GM18508 (cell line): Measurements from ENCODE around the gene SLC2A13.
A peak's percentile ranks its signal among the peaks of the same experiment; 100 is the strongest.
"Not testable (repeated sequence)": the region's sequence is repeated elsewhere in the genome, so short reads cannot be mapped to it uniquely, and the experiment has no call there.

Experiments
- ATAC-seq: cut with Tn5 transposase; IDR thresholded peaks from one replicate; pipeline ENCODE4 v1.9.1; 2021; ENCODE audit warnings: moderate number of reproducible peaks; ENCODE audit not compliant: insufficient read depth, unreplicated experiment

The SLC2A13 gene

DNA sequence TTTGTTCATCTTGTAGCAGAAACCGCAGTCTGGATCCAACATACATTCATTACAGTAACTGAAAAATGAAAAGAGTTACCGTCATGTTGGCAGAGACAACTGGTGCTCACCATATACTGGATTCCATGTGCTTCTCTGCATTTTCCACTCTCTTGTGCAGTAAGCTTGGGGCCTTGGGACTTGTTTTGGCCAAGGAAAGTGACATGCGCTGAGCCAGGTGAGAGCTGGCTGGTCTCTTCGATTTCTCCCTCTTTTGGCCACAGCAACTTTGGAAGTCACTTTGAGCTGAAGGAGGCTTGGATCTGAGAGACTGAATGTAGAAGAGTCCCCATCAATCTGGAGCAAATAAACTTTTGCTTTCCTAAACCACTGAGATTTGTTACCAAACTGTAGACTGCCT, 275.7 kb downstream of the SLC2A13 start:
- ATAC-seq: no peak

DNA sequence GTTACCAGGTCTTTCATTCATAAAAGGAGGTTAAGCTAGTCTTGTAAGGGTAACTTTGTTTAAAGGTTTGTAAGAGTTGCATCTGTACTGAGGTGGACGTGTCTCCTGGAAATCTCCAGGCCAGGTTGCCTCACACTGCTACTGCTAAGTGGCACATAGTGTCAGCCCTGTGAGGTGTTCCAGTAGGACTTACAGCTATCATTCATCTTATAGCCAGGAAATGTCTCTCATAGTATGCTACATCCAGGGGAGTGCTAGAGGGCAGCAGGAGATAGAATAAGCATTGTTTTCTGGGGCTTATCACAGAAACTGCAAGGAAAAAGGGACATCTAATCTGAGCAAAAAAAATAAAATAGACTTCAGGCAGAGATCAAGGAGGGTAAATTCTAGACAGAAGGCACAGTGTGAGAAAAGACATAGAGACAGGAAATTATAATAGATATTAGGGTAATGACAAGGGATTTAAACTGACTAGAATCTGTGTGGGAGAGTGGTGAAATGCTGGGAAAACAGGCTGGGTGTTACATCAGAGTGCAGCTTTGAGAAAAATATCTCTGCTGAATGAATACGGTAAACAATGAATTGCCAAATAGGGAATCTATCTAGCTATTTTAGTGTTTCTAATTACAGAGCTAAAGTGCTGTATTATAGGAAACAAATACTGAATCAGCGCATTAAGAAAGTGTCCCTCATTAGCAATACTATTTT, 281.2 kb downstream of the SLC2A13 start:
- no peak for ATAC-seq

GRCh38 chr12:39816671-39817185, 289.2 kb downstream of the SLC2A13 start:
- no peak for ATAC-seq

DNA sequence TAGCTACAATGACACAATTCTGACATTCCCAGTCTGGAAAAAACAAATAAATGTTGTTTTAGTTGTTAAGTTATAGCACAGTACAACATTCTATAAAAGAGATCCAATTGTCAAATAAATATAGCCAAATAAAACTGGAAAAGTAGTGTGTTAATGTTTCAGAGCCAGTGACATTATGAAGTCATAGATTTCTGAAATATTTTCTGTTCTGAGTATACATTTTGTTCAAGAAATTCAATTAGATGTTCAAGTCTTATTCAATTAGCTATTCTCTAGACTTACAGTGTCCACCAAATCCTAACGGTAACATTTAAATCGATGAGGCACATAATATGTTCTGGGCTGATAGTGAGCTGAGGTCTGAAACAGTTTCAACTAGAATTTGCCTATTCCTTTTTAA, 290.1 kb downstream of the SLC2A13 start:
- no peak for ATAC-seq

DNA sequence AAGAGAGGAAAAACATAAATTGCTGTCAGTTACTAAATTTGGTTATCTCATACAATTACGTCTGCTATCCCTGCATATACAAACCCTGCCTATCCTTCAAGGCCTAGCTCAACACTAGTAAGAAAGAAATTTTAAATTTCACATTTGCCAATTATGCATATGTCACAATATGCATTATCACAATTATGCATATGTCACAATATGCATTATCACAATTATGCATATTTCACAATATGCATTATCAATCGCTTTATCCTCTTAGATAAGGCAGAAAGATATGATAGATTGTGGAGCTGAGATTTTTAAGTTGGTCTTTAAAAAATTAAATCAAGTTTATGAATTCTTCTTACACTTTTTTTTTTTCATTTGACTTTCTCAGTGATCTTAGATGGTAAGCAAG, 291.3 kb downstream of the SLC2A13 start:
- ATAC-seq: no peak

DNA sequence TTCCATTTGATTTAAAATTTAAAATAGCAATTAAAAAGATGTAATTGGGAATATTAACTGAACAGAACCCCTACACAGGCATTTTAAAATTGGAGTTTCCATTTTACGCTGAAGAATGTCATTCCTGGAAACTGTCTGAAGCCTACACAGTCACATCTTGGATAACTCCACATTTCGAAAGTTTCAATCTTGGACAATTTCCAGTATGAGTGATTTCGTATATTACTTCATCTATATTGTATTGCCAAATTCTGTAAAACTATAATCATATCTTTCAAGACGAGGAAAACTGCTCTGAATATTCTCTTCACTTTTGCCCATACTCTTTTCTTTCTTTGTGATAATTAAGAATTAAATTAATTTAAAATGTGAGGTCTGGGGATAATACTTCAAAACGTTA, 292.1 kb downstream of the SLC2A13 start:
- no peak for ATAC-seq

DNA sequence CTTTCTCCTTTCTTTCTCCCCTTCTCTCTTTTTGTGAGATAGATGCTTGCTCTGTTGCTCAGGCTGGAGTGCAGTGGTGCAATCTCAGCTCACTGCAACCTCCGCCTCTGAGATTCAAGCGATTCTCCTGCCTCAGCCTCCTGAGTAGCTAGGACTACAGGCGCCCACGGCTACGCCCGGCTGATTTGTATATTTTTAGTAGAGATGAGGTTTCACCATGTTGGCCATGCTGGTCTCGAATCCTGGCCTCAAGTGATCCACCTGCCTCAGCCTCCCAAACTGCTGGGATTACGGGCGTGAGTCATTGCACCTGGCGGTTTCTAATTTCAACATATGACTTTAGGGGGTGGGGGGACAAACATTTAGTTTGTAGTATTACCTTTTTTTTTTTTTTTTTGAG, 293.4 kb downstream of the SLC2A13 start:
- not testable (repeated sequence) for ATAC-seq

DNA sequence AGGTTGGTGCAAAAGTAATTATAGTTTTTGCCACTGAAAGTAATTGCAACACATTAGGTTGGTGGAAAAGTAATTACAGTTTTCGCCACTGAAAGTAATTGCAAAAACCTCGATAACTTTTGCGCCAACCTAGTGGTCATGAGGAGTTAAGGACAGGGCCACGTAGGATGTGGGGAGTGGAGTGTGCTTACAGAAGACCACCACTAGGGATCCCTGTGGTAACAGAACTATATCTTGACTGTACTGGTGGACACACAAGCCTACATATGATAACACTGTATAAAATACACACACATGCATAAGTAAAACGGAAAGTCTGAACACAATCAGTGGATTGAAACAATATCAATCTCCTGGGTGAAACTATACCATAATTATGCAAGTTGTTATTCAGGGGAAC, 298.8 kb downstream of the SLC2A13 start:
- peak; percentile 50 for ATAC-seq

GRCh38 chr12:39805651-39806050, 300.2 kb downstream of the SLC2A13 start:
- no peak for ATAC-seq

- ATAC-seq: no peak
Observed at GRCh38 chr12:39804898-39805297, 301.0 kb downstream of the SLC2A13 start.

- ATAC-seq: no peak
Observed at GRCh38 chr12:39804479-39804878, 301.4 kb downstream of the SLC2A13 start.

- no peak for ATAC-seq
Observed at GRCh38 chr12:39803151-39803550, 302.7 kb downstream of the SLC2A13 start.

DNA sequence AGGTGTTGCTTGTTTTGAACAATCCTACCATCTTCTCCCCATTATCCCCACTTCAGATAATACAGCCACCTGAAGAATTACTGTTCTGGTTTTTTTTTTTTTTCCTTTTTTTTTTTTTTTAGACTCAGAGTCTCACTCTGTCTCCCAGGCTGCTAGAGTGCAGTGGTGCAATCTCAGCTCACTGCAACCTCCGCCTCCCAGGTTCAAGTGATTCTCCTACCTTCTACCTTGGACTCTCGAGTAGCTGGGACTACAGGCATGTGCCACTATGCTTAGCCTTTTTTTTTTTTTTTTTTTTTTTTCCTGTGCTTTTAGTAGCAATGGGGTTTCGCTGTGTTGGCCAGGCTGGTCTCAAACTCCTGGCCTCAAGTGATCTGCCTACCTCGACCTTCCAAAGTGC, 306.9 kb downstream of the SLC2A13 start:
- no peak for ATAC-seq

GRCh38 chr12:39798429-39798828, 307.5 kb downstream of the SLC2A13 start:
- ATAC-seq: no peak

DNA sequence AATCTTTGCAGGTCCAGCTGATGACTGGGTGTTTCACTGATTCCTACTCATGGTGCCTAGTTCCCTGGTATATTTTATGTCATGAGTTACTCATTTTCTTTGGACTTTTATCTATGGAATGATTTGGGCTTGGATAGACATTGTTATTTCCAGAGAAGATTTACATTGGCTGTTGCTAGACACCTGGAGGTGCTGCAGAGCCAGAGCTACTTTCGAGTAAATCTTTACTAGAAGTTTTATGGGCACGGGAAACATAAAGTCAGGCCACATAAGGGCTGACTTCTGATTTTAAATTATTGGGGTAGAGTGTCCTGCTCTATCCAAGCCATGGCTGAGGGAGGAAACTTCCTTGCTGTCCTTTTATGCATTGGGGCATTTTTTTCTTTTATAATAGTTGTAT, 310.4 kb downstream of the SLC2A13 start:
- ATAC-seq: no peak

DNA sequence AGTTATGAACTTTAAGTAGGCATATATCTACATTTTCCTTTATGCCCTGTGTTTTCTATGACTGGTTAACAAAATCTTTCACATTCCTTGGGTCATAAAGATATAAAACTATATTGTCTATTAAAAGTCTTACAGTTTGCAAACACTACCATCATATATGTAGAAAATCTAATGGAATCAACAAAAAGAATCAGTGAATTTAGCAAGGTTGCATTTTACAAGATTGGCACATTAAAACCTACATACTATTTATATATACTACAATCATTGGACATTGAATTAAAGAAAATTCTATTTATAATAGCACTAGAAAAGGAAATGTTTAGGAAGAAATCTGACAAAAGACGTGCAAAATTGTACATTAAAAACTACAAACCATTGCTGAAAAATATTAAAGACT, 312.9 kb downstream of the SLC2A13 start:
- ATAC-seq: no peak

DNA sequence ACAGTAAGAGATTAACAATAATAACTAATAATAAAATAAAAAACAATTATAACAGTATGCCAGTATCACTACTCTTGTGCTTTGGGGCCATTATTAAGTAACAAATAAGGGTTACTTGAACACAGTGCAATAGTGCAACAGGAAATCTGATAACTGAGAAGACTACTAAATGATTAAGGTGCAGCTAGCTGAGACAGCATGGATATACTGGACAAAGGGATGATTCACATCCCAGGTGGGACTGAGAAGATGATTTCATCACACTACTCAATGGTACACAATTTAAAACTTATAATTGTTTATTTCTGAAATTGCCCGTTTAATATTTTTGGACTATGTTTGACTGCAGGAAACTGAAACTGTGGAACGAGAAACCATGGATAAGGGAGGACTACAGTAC, 317.6 kb downstream of the SLC2A13 start:
- ATAC-seq: no peak

DNA sequence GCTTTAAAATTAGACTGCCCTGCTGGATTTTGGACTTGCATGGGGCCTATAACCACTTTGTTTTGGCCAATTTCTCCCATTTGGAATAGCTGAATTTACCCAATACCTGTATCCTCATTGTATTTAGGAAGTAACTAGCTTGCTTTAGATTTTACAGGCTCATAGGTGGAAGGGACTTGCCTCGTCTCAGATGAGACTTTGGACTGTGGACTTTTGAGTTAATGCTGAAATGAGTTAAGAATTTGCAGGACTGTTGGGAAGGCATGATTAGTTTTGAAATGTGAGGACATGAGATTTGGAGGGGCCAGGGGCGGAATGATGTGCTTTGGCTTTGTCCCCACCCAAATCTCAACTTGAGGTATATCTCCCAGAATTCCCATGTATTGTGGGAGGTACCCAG, 320.1 kb downstream of the SLC2A13 start:
- not testable (repeated sequence) for ATAC-seq

- no peak for ATAC-seq
Observed at GRCh38 chr12:39782026-39782545, 323.8 kb downstream of the SLC2A13 start.

GRCh38 chr12:39780913-39781446, 324.9 kb downstream of the SLC2A13 start:
- no peak for ATAC-seq

DNA sequence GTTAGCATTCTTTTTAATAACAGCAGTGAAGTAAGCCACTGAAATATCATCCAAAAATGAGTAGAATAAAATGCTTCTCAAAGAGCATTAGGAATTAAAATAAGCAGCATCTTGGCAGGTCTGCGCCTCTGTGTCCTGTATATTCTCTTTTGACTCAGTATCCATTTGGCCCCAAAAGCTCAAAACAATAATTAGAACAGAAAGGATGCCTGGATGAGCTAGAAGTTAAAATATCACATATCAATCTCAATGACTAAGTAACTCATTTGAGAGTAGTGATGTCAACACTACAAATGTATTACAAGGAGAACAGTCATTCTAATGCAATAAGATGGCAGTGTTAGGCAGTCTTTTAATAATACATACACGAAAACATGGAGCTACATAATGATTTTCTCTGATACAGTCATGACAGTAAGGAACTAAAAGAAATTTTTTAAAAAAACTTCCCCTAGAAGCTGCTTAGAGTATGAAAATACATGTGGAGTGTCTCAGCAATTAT, 325.4 kb downstream of the SLC2A13 start:
- no peak for ATAC-seq
